ENCODE measurements around the gene EFCAB12. TPM values are rescaled to one million over a fixed set of nuclear protein-coding genes. Genes with fewer than 3 reads are reported as not detected.

EFCAB12 gene
- total RNA-seq = under 0.01 and 0.19 TPM in 2 replicates

DNA sequence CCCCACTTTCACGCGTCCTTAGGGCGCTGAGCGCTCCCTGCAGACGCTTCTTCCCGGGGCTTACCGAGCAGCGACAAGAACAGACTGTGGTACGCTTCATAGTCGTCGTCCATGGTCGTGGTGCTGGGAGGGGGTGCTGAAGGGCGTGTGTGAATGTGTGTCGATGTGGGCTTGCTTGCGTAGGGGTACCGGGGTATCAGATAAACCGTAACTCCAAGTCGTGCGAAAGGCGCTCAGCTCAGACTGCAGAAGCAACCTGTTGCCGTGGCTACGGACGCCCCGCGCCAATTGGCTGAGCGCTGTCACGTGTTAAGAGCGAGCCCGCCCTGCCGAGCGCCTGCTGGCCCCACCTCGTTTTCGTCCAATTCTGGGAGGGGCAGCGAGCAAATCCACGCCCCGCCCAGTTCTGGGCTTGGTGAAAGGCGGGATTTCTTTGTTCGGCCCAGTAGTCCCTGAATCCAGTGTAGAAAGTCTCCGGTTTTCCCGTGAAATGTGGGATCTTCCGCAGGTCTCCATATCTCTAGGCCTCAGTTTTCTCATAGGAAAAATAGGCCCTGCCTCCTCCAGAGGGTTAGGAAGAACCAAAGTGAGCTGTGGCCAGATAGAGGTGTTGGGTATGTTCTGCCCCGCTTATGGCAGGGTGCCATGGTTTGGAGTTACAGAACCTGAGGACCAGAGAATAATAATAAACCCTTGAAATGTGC is at the start of gene EFCAB12:
EFCAB12 (minus strand) TSS at position 261 of the 704 bp plus-strand sequence; CDS start at position 113, 148 bp downstream.

DNA sequence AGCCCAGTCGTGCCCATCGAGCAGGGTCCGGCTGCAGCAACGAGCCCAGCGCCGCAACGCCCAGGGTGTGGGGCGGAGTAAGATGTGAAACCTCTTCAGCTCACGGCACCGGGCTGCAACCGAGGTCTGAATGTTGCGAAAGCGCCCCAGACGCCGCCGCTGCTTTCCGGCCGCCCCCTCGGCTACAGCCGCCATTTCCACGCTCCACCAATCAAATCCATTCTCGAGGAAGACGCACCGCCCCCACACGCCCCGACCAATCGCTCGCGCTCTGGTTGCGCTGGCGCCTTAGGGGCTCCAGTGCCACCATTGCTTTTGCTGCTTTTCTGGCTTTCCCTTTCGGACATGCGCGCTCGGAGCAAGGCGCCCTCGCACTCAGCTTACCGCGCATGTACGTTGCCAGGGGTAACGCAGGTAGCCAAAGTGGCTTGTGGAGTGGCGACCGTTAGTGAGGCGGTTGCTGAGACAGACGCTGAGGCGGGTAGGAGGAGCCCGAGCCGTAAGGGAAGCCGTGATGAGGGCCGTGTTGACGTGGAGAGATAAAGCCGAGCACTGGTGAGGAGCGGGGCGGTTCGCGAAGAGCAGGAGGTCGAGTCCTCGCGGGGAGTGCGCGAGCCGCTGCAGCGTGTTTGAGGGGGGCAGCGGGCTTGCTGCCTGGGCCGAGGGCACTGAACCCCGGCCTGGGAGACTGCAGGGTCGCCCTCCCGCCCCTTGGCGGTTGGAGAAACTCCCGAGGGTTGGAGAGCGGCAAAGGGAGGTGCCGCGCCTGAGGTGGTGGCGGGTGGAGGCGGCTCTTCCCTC is 11.6 kb upstream of the EFCAB12 start, which contains the start of the genes IFT122 and MBD4:
IFT122 (plus strand) TSS at position 408 of the 801 bp plus-strand sequence; CDS start at position 515, 107 bp downstream.
MBD4 (minus strand) TSS at position 132 of the 801 bp plus-strand sequence; CDS start at position 17, 115 bp downstream.

Small RNA genes lying within 50 kb of the gene (small RNA-seq; reads per million reads assigned to genes)
- 0.21 reads per million for gene SNORA7B

Other genes starting within 250 kb of the EFCAB12 start
- gene CNBP, start 244.7 kb downstream of the EFCAB12 start, total RNA-seq = 220 and 239 TPM in 2 replicates
- gene COPG1, start 179.0 kb downstream of the EFCAB12 start, total RNA-seq = 252 and 312 TPM in 2 replicates
- 20.9 and 24.6 TPM in 2 replicates for gene HMCES, start 149.8 kb downstream of the EFCAB12 start, total RNA-seq
- 24.8 and 27.8 TPM in 2 replicates for gene MBD4, start 11.3 kb upstream of the EFCAB12 start, total RNA-seq
- 22.4 and 25.5 TPM in 2 replicates for gene IFT122, start 11.6 kb upstream of the EFCAB12 start, total RNA-seq
- not detected in 2 replicates for gene RHO, start 100.0 kb upstream of the EFCAB12 start, total RNA-seq
- gene H1-8, start 114.5 kb upstream of the EFCAB12 start, total RNA-seq = not detected in 2 replicates
- 568 and 647 TPM in 2 replicates for gene PLXND1, start 178.0 kb upstream of the EFCAB12 start, total RNA-seq